Upper lobe of left lung (tissue), 4 donors: ENCODE measurements around the gene STK10.

Source experiments
- POLR2A ChIP-seq, 4 donors: fragments of 450-650 bp; IDR thresholded peaks; one replicate each; pipeline ENCODE4 v1.5.1; 2016 to 2017; ENCODE audit warnings: antibody characterized with exemption in 4 of 4, mild to moderate bottlenecking in 2 of 4
- TF ChIP-seq, protein P1 (sequence below), 6 experiments: fragments of 450-650 bp in 4 of 6; fragments of 200-600 bp in 2 of 6; sonication (generic) in 2 of 6; IDR thresholded peaks; one replicate each; pipeline ENCODE4 v1.5.1; 2016 to 2019; ENCODE audit warnings: antibody characterized with exemption in 6 of 6

- TF ChIP-seq, protein P1, sequence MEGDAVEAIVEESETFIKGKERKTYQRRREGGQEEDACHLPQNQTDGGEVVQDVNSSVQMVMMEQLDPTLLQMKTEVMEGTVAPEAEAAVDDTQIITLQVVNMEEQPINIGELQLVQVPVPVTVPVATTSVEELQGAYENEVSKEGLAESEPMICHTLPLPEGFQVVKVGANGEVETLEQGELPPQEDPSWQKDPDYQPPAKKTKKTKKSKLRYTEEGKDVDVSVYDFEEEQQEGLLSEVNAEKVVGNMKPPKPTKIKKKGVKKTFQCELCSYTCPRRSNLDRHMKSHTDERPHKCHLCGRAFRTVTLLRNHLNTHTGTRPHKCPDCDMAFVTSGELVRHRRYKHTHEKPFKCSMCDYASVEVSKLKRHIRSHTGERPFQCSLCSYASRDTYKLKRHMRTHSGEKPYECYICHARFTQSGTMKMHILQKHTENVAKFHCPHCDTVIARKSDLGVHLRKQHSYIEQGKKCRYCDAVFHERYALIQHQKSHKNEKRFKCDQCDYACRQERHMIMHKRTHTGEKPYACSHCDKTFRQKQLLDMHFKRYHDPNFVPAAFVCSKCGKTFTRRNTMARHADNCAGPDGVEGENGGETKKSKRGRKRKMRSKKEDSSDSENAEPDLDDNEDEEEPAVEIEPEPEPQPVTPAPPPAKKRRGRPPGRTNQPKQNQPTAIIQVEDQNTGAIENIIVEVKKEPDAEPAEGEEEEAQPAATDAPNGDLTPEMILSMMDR (IDR thresholded peaks at IDR 0.05) = no peak
- no peak for TF ChIP-seq POLR2A (IDR thresholded peaks at IDR 0.05)
These were observed 129.9 kb downstream of the STK10 start for GRCh38 chr5:172058088-172058487.
